ENCODE measurements around the gene CREB5.

CREB5 gene

GRCh38 chr7:28458732-28459131, 46.4 kb downstream of the CREB5 start:
- no peak for TF ChIP-seq CTCF (IDR thresholded peaks at IDR 0.05)
- H3K36me3 ChIP-seq (ENCODE audit: control insufficient read depth, insufficient read depth, low read length) = no peaks in the 10 kb centered on the region
- H3K27ac ChIP-seq = no peak overlapping the region
- H3K4me3 ChIP-seq (ENCODE audit: low read depth, low read length) = no peak overlapping the region
- H3K79me2 ChIP-seq = no peaks in the 10 kb centered on the region
- H3K27me3 ChIP-seq (ENCODE audit: control insufficient read depth, insufficient read depth, low read length) = no peaks in the 10 kb centered on the region
- H3K9me3 ChIP-seq (ENCODE audit: control insufficient read depth, low read length) = no peaks in the 10 kb centered on the region
- H3K9ac ChIP-seq = no peak overlapping the region
- no peak overlapping the region for H3K4me2 ChIP-seq (ENCODE audit: low read length)
- no peaks in the 10 kb centered on the region for H3K4me1 ChIP-seq
- H2AFZ ChIP-seq = no peak overlapping the region

DNA sequence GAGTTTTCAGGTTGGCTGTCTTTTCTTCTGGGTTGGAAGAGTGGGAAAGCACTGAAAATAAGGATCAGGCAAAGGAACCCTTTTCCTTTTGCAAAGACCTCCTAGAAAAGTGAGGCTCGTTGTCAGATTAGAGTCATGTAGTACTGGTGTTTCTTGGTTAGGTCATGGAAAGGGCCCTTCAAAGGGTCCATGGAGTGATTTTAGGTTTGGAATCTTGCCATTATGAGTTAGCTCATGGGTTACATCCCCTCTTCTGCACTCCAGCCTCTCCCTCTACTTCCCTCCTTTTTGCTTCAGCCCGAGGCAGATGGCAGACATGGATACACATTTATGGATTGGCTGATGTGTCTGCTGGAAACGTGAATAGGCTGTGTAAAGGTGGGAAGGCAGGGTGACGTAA, 47.0 kb downstream of the CREB5 start:
- no peak overlapping the region for H3K9ac ChIP-seq
- H3K27ac ChIP-seq = no peak overlapping the region
- no peaks in the 10 kb centered on the region for H3K9me3 ChIP-seq (ENCODE audit: control insufficient read depth, low read length)
- TF ChIP-seq CTCF (IDR thresholded peaks at IDR 0.05) = no peak
- no peaks in the 10 kb centered on the region for H3K36me3 ChIP-seq (ENCODE audit: control insufficient read depth, insufficient read depth, low read length)
- no peaks in the 10 kb centered on the region for H3K79me2 ChIP-seq
- no peak overlapping the region for H3K4me3 ChIP-seq (ENCODE audit: low read depth, low read length)
- H3K4me2 ChIP-seq (ENCODE audit: low read length) = no peak overlapping the region
- H3K27me3 ChIP-seq (ENCODE audit: control insufficient read depth, insufficient read depth, low read length) = no peaks in the 10 kb centered on the region
- no peaks in the 10 kb centered on the region for H3K4me1 ChIP-seq
- H2AFZ ChIP-seq = no peak overlapping the region

DNA sequence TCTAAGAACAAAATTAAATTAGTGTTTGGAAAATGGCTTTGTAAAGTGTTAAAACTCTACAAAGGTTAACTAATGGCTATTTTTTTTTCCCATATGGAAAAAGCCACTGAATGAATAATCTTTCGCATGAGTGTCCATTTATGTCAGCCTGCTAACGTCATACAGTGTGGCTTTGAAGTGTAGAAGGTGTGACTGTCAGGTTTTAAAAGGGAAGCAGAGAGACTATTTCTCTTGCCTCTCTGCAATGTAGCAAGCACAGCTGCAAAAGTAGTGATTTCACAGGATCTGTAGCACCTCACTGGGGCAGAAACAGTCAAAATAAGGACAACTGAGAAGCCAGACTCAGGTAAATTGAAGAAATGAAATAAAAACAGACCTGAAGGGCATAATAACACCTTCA, 53.4 kb downstream of the CREB5 start:
- no peak overlapping the region for H3K27ac ChIP-seq
- no peak overlapping the region for H3K4me3 ChIP-seq (ENCODE audit: low read depth, low read length)
- no peaks in the 10 kb centered on the region for H3K9me3 ChIP-seq (ENCODE audit: control insufficient read depth, low read length)
- no peak for TF ChIP-seq CTCF (IDR thresholded peaks at IDR 0.05)
- H3K27me3 ChIP-seq (ENCODE audit: control insufficient read depth, insufficient read depth, low read length) = no peaks in the 10 kb centered on the region
- H3K9ac ChIP-seq = no peak overlapping the region
- no peak overlapping the region for H3K4me2 ChIP-seq (ENCODE audit: low read length)
- no peaks in the 10 kb centered on the region for H3K4me1 ChIP-seq
- H3K79me2 ChIP-seq = no peaks in the 10 kb centered on the region
- H2AFZ ChIP-seq = no peak overlapping the region
- no peaks in the 10 kb centered on the region for H3K36me3 ChIP-seq (ENCODE audit: control insufficient read depth, insufficient read depth, low read length)

DNA sequence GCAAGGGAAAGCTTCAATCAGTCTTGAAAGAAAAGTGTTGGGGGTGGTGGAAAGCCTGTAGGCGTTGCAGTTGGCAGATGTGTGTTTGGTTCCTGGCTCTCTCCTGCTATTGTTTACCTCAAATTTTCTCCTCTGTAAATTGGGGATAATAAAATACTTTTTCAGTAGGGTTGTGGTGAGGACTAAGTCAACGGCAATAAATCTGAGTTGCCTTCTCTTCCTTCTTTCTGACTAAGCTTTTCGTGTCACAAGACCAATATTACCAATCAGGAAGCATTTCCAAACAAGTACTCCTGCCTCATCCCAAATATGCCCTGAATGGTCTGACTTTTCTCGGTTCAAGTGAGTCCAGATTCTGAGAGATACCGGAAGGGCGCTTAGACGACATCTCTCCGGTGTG, 54.0 kb downstream of the CREB5 start:
- no peak for TF ChIP-seq CTCF (IDR thresholded peaks at IDR 0.05)
- Histone ChIP-seq H3K4me2 (ENCODE audit: low read length) (no peak overlapping the region), H3K27me3 (ENCODE audit: control insufficient read depth, insufficient read depth, low read length) (no peaks in the 10 kb centered on the region), H3K36me3 (ENCODE audit: control insufficient read depth, insufficient read depth, low read length) (no peaks in the 10 kb centered on the region), H2AFZ (no peak overlapping the region), H3K4me3 (ENCODE audit: low read depth, low read length) (no peak overlapping the region), H3K9ac (no peak overlapping the region), H3K4me1 (no peaks in the 10 kb centered on the region), H3K27ac (no peak overlapping the region), H3K79me2 (no peaks in the 10 kb centered on the region), H3K9me3 (ENCODE audit: control insufficient read depth, low read length) (no peaks in the 10 kb centered on the region)

DNA sequence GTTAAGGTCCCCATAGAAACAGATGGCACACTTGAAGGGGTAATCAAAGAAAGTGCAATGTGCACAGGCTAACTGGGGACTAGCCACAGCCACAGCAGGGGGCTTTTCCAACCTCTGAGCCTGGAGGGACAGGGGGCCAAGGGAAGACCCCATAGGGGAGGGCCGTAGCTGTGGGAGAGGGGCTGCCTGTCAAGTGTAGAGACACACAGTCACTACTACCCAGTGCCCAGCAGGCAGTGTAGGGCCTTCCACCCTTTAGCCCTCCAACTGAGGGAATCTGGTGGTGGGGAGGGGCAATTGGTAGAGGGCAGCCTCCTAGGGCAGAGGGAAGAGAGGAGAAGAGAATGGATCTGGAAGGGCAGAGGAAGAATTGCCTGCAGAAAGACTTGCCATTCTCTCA, 54.6 kb downstream of the CREB5 start:
- H3K79me2 ChIP-seq = no peaks in the 10 kb centered on the region
- H3K27ac ChIP-seq = no peak overlapping the region
- no peak for TF ChIP-seq CTCF (IDR thresholded peaks at IDR 0.05)

More for the DNA sequence above, 54.6 kb downstream of the CREB5 start:
- Histone ChIP-seq H3K27me3 (ENCODE audit: control insufficient read depth, insufficient read depth, low read length) (no peaks in the 10 kb centered on the region), H3K4me3 (ENCODE audit: low read depth, low read length) (no peak overlapping the region), H3K36me3 (ENCODE audit: control insufficient read depth, insufficient read depth, low read length) (no peaks in the 10 kb centered on the region), H3K9ac (no peak overlapping the region), H2AFZ (no peak overlapping the region), H3K4me2 (ENCODE audit: low read length) (no peak overlapping the region), H3K9me3 (ENCODE audit: control insufficient read depth, low read length) (no peaks in the 10 kb centered on the region), H3K4me1 (no peaks in the 10 kb centered on the region)
